ENCODE measurements around the gene CNTLN.
"Not testable (repeated sequence)": the region's sequence is repeated elsewhere in the genome, so short reads cannot be mapped to it uniquely, and the experiment has no call there.

Gene CNTLN

DNA sequence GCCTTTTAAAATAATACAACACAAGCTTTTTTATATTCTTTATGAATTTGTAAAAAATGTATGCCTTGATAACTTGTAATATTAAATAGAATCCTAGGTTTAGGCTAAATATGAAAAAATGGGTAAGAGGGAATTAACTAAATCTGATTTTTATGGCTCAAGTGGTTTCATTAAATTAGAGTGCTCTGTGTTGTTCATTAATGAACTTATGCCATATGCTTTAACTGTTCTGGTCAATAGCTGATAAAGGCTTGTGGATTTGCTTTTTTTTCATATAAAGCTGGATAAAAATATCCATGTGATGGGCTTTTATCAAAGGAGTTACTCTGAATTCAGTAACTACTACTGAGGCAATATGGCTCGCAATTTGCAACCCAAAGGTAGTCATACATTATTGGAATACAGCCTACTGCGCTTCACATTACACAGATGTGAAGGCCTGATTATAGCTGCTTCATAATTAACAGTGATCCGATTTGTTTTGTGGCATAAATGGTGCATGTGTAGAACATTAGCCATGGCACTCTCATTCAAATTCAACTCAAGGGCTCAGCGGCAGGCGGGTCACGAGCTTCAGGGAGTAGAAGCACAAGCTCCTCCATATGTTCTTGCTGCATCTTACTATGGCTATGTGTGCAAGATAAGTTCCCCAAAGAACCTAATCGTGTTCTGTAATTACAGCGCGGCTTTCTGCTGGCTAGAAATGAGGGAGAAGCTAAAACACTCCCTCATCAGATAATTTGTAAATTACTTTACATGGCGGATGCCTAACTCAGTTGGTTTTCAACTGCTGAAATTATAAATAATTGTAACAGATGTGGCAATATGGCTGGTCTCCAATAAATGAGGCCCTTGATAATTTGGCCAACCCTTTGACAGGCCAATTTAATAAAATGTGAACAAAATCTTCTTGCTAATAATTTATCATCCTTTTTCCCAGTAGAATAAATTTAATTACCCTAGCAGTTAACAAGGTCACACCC, 188.3 kb downstream of the CNTLN start:
- DNase-seq = no peak

DNA sequence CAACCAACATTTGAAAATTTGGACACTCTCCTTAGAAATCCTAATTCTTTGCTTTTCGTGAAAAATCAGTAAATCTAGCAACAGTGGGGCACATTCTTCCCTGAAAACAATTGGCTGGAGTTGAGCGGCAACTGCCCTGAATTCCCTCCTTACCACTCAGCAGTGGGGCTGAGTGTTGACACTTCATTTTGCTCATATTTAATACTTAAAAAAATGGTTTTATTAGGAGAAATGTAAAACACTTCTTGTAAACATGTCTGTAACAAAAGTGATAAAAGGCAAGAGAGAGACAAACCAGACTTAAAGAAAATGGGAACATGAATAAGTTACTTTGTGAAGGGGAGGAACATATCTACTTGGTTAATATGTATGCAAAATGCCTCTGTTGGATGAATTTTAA, 193.5 kb downstream of the CNTLN start:
- DNase-seq = no peak

DNA sequence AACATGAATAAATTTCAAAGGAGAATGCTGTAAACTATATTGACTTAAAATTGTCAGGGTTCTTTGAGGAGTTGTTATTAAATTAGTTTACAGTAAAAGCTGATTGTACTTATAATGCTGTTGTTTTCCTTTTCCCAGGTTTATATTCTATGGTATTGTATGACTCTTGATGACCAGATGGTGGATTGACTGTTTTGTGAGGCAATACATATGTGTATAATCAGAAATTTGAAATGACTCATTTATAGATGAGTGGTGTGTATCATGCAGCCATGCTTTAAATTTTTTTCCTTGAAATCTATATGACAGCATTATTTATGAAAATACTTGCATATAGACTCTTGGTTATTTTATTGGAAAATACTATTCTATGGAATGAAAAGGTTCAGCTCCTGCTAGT, 195.3 kb downstream of the CNTLN start:
- DNase-seq = no peak

DNA sequence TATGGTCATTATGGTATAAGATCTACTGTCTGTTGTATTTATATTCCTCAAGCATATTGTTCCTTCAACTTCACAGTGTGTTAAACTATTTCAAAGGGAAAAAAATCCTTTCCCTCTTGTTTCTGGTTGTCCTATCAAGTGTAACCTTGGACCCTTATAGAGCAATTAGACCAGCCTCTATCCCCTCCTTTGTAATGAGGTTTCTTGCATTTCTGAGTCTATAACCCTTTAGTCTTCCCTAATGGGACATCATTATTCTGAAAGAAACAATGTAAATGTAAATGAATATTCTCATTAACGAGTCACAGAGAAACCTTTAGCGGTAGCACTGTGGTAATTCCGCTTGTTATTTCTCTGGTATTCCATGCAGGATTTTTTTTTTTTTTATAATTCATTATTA, 197.3 kb downstream of the CNTLN start:
- no peak for DNase-seq

DNA sequence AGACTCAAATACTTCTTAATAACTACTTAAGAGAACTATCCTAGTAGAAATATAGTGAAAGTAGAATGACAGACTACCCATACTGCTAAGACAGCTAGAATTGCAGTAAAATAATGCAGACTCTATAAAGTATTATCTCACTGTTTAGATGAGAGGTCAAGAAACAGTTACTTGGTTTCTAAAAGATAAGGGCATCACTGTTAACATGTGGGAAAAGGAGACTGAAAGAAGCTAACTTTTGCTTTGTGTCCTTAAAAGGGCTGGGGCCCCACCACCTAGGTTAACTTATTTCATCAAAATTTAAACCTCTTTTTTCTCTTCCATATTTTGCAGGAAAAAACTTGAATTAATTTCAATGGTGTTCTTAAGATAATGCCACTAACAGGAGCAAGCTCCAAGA, 204.3 kb downstream of the CNTLN start:
- DNase-seq = no peak

DNA sequence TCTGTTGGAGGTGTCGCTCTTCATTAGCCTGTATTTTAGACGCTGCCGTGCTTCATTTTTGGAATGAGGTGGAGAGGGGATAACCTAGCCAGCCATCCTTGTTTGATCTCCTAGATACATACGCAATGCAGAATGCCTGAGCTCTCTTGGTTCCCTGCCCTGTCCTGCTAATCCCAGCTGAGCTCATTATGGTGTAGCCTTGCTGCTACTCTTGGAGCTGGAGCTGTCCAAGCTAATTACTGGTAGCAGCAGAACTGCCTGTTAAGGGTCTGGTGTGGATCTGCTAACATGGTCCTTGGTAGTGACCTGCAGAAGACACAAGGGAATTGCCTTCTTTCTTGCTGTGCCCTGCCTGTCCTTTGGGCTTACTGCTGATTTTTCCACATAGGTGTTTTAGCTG, 207.9 kb downstream of the CNTLN start:
- DNase-seq = no peak

DNA sequence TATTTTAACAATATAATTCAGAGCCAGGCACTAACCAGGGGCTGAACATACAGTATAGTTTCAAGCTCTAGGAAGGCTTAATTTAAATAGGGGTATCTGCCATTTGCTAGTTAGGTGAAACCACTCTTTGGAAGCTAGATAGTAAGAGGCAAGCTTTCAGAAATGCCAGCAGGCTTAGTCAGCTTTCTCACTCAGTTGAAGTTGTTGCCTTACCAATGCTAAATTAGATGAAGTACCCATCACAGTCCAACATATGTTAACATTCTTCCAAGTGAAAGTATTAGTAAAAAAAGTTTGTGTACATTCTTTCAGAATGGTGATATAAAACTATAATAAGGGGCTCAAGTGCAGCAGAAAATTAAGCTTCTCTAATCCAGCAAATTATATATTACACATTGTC, 215.0 kb downstream of the CNTLN start:
- DNase-seq = no peak

DNA sequence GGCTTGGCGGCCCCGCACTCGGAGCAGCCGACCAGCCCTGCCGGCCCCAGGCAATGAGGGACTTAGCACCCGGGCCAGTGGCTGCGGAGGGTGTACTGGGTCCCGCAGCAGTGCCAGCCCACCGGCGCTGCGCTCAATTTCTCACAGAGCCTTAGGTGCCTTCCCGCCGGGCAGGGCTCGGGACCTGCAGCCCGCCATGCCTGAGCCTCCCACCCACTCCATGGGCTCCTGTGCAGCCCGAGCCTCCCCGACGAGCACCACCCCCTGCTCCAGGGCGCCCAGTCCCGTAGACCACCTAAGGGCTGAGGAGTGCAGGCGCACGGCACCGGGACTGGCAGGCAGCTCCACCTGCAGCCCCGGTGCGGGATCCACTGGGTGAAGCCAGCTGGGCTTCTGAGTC, 219.2 kb downstream of the CNTLN start:
- not testable (repeated sequence) for DNase-seq

DNA sequence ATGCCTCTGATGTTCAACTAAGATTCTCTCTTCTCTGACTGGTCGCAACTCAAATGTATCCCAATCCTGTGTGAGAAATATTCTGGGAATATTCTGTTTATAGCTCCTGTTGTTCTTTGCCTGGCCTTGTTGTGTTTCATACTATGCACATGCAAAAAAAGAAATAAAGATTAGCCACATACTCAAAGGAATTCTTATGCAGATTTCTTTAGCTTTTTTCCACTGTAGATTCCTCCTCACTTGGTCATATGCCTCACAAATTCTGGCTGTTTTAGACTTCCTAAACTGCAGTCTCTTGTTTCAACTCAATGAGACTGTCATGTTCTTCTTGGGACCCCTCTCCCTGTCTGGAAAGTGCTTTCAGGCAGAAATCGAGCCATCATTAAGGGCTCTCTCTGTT, 226.5 kb downstream of the CNTLN start:
- no peak for DNase-seq

DNA sequence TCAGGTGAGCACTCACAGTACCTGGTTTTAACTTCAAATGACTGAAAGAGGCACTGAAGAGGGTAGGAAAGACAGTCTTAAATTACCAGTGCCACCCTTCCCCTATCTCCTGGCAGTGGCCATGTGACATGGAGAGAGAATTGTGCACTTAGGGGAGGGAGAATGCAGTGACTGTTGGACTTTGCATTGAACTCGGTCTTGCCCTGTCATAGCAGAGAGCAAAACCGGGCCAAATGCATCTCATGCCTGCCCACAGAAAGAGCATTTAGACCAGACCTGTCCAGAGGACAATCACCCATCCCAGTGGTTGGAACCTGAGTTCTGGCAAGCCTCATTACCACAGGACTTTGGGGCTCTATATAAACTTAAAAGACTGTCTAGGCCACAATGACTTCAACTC, 232.2 kb downstream of the CNTLN start:
- no peak for DNase-seq

DNA sequence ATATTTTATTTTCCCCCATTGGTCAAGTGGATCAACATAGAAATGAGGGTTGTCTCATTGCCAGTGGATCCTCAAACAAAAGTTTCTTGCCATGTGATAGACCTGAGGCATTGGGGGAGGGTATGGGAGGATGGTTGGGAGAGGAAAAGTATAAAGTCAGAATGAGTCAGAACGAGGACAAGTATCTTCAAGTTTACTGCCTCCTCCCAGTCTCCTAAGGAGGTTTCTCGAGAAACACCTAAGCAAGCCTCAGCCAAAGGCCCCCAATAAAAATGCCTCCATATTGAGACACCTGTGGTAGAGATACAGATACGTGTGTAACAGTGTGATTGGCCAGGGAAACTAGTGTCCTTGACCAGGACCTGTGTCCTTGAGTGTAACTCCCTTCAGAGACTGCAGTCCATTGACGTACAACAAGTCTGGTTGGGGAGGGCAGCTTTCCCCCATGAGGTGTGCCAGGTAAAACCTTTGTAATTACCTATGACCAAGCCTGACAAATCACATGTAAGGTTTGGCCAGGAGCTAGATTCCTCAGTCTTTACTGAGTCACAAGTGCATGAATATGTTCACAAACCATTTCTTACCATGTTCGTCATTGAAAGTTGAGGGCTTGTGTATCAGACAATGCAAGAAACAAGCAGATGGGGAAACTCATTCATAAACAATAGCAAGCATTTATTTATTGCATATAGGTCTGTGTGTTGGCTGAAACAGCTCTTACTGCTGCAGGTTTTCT, 245.5 kb downstream of the CNTLN start:
- DNase-seq = no peak

DNA sequence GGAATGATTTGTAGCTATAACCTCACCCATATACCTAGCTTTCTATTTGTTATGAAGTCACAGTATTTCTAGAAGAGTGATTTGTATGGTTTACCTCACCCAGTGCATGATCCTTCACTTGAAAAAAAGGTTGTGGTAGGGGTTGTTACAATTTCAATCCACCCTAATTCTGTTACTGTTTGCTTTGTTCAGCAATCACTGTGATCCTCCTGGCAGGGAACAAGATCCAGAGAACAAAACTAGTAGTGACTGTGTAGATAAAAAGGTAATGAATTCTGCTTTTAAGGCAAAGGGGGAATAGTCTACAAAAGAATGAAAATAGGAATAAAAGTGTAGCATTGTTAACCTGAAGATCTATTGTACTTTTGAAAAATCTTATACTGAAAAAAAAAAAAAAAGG, 252.7 kb downstream of the CNTLN start:
- no peak for DNase-seq

DNA sequence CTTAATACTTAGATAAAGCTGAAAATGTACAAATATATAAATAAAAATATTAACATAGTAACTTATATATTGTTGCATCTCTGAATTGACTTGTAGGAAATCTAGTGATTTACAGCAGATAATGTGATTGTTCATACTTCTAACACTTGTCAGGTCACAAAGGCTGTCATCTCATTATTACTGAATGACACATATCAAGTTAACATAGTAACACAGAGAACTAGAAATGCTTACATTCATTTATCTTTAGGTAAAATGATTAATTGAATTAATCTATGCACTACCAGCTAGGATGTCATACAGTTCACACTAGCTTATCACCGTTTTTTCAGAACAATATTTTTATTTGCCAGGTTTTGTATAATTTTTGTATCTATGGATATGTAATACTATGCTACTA, 254.2 kb downstream of the CNTLN start:
- no peak for DNase-seq

DNA sequence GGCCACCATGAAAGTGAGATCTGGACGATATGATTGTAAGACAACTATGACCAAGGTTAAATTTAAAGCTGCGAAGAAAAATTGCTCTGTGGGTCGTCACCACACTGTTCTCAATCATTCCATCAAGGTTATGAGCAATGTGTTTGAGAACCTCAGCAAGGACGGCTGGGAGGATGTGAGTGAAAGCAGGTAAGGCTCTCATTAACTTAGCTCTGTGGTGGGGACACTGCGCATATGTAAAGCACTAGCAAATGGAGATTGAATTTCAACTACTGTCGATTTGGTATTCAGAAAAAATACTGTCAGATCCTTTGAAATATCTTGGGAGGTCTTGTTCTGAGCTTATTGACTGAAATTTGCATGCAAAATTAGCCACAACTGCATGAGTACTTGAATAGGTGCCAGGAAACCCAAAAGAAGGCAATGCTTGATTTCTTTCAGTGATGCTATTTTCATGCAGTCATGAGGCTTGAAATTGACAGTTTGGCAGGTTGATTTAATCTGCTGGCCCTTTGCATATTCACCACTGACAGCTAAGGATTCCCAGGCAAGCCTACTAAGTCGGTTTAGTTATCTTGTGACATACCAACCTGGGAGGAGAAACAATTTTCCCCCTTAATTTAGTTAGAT, 260.2 kb downstream of the CNTLN start:
- no peak for DNase-seq

DNA sequence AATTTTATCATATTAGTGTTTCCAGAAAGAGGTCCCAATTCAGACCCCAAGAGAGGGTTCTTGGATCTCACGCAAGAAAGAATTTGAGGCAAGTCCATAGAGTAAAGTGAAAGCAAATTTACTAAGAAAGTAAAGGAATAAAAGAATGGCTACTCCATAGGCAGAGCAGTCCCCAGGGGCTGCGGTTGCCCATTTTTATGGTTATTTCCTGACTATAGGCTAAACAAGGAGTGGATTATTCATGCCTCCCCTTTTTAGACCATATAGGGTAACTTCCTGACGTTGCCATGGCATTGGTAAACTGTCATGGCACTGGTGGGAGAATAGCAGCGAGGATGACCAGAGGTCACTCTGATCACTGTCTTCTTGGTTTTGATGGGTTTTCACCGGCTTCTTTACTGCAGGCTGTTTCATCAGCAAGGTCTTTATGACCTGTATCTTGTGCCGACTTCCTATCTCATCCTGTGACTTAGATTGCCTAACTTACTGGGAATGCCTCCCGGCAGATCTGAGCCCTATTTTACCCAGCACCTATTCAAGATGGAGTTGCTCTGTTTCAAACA, 262.4 kb downstream of the CNTLN start:
- not testable (repeated sequence) for DNase-seq

DNA sequence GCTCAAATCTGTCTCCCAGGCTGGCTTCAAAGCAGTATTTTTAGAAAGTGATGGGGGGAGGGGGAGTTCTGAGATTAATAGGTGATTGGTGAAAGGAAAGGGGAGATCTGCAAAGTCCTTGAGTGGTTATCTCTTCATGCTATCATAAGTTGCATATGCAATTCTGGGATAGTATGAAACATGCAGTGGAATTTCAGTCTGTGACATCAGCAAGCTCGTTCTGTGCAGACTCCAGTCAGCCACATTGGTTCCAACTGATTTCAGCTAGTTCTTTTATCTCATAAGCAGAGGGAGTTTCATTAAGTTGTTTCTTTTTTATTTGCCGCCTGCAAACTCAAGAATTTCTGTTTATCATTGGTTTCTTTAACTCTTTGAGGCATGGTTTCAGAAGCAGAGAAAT, 263.5 kb downstream of the CNTLN start:
- DNase-seq = no peak

DNA sequence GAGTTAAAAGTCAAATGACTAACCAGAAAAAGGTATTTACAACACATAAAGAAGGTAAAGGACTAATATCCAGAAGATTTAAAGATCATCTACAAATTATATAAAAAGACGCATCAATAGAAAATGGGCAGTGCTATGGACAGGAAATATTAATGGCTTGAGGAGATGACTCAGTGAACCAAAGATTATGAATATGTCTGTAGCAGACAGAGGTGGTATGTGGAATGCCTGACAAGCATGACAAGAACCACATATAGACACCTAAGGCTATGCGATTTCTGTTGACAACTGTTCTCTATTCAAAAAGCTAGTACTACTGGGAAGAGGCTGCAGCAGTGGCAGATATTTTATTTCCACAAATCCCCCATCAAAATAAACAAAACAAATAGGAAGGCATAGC, 267.0 kb downstream of the CNTLN start:
- no peak for DNase-seq

DNA sequence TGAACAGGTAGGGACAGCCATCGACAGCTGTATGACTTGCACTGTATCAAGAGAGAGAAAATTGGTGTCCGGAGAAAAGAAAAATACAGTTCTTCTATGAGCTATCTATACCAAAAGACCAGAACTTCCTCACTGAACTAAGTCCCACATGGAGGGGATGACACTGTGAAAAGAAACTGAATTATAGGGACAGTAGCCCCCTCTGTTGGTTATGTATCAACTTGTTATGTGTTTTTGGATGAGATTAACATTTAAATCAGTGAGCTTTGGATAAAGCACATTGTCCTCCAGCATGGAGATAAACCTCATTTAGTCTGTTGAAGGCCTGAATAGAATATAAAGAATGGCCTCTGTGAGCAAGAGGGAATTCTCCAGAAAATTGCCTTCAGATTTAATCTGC, 267.5 kb downstream of the CNTLN start:
- DNase-seq = no peak

DNA sequence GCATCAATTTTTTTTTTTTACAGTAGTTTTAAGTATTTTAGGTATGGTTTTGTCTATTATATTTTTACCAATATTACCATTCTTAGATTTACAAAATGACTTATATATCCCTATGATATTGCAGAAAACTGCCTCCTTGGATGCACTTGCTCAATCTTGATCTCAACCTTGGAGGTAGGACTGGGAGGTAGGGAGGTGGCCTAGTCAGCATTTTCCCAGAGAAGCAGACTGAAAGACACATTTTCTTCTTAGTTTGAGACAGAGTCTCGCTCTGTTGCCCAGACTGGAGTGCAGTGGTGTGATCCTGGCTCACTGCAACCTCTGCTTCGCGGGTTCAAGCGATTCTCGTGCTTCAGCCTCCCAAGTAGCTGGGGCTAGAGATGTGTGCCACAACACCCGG, 268.7 kb downstream of the CNTLN start:
- no peak for DNase-seq

DNA sequence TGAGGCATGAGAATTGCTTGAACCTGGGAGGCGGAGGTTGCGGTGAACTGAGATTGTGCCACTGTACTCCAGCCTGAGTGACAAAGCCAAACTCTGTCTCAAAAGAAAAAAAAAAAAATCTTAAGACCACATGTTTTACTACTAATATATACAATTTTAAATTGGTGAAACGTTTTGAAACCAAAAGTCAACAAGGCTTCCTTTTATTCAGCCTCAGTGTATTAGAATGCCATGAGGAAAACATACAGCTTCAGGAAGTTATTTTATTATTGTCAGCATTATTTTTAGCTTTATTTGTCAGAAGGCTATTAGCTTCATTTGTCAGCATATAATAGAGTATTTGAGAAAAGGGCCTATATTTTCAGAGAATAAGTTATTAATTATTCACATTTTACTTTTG, 280.1 kb downstream of the CNTLN start:
- no peak for DNase-seq

DNA sequence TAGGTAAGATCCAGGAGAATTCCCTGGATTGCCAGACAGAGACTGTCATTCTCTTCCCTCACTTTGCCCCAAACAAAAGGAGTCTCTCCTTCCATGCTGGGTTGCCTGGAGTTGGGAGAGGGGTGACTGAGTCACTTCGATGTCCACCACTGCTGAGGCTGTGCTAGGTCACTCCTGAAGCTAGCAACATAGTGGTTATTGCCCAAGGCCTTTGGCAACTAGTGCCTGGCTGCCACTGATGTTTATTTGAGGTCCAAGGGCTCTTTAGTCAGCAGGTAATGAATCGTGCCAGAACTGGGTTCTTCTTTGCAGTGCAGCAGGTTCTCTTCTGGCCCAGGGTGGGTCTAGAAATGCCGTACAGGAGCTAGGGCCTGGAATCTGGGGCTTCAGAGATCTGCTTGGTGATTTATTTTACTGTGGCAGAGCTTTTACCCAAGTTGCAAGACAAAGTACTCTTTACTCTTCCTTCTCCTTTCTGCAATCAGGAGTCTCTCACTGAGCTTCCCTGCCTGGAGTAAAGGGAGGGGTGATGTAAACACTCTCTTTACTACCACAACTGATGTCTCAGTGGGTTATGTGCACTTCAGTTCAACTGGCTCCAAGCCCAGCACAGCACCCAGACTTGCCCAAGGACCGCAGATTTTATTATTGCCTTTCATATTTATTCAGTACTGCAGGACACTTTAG, 288.3 kb downstream of the CNTLN start:
- no peak for DNase-seq

DNA sequence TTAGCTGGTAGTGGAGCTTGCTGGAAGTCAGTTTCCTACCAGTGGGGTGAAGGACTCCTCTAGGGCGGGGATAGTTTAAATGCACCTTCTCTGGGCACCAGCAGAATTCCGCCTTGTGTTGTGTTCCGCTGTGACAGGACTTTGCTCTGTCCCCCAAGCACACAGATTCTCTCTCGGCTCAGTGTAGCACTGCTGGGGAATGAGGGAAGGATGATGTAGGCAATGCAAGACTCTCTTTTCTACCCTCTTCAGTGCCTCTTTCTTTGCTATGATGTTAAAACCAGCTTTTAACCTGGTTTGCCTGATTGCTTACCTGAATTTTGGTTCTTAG, 288.8 kb downstream of the CNTLN start:
- no peak for DNase-seq

DNA sequence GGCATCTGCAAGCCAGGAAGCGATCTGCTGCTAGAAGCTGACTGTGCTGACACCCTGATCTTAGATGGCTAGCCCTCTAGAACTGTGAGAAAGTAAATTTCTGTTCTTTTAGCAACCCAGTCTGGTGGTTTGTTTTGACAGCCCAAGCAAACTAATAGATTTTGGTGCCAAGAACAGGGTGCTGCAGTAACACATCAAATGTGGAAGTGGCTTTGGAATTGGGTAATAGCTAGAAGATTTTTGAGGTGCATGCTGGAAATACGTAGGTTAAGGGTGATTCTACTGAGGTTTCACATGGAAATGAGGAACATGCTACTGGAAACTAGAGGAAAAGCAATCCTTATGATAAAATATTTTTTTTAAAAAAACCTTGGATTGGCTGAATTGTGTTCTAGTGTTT, 290.5 kb downstream of the CNTLN start:
- DNase-seq = no peak

Measured in stimulated activated naive CD4-positive, alpha-beta T cell treated with Interleukin-2 at 50 U/mL for 16 hours (primary cell).